Tibial artery (tissue), 4 donors: ENCODE data around the gene NPEPPS.

ENCODE experiments used
- DNase-seq, 2 donors: peaks; one replicate each; pipeline ENCODE4 v3.0.0-alpha.2; 2019
- H3K27ac ChIP-seq, 2 donors: fragments of 200-600 bp; sonication (generic) in 1 of 2; 1 replicate in 1 of 2; 2 replicates in 1 of 2; pipeline ENCODE4 v1.5.1; 2018 to 2019; ENCODE audit warnings: mild to moderate bottlenecking in 1 of 2
- H3K27me3 ChIP-seq, 2 donors: fragments of 200-600 bp; sonication (generic) in 1 of 2; one replicate each; pipeline versions ENCODE4 v1.5.1 to v1.6.0; 2016 to 2019
- H3K36me3 ChIP-seq, 3 donors: fragments of 200-600 bp; sonication (generic) in 2 of 3; one replicate each; pipeline ENCODE4 v1.5.1; 2016 to 2019; ENCODE audit warnings: mild to moderate bottlenecking in 2 of 3
- H3K4me1 ChIP-seq, 4 donors: fragments of 200-600 bp; sonication (generic) in 2 of 4; 1 replicate in 3 of 4; 2 replicates in 1 of 4; pipeline ENCODE4 v1.5.1; 2016 to 2019
- H3K4me3 ChIP-seq, 2 donors: fragments of 200-600 bp; sonication (generic) in 1 of 2; 1 replicate in 1 of 2; 2 replicates in 1 of 2; pipeline ENCODE4 v1.5.1; 2018 to 2019; ENCODE audit warnings: mild to moderate bottlenecking in 2 of 2
- H3K9me3 ChIP-seq, 3 donors: fragments of 200-600 bp; sonication (generic) in 1 of 3; one replicate each; pipeline ENCODE4 v1.5.1; 2016 to 2019
- intact Hi-C: fragments of 100-400 bp; cut with DNase I; formaldehyde crosslinking; loops from one replicate; pipeline ENCODE4 v1.15.0; 2023; ENCODE audit warnings: low total_unique reads
- TF ChIP-seq, protein P1 (sequence below), 2 experiments: fragments of 200-600 bp in 1 of 2; fragments of 450-650 bp in 1 of 2; IDR thresholded peaks; one replicate each; pipeline ENCODE4 v1.5.1; 2017 to 2019; ENCODE audit warnings: antibody characterized with exemption in 2 of 2, mild to moderate bottlenecking in 1 of 2, moderate library complexity in 1 of 2

NPEPPS gene

DNA sequence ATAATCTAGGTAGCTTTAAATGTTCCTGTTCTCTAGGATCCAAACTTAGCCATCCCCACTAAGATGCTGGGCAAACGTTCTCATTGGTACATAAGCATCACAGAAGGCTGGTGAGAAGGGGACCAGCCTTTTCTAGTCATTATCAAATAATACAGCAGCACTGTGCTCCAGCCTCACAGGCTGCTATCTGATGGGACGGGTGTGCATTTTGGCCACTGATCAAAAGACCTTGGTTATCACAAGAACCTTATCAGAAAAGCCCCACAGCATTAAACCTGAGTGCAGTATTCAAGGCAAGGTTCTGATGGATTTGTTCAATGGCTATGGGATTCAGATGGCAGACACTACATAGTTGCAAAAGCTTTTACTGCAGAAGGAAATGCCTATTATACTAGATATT lies 99.7 kb downstream of the NPEPPS start:
- H3K36me3 ChIP-seq = peaks cover 0 to 14% (median 3%) of the 10 kb centered on the region in 3 donors
- no peaks in the 10 kb centered on the region for H3K27me3 ChIP-seq
- no peak overlapping the region for H3K27ac ChIP-seq
- DNase-seq = no peak
- no peaks in the 10 kb centered on the region for H3K9me3 ChIP-seq
- TF ChIP-seq, protein P1, sequence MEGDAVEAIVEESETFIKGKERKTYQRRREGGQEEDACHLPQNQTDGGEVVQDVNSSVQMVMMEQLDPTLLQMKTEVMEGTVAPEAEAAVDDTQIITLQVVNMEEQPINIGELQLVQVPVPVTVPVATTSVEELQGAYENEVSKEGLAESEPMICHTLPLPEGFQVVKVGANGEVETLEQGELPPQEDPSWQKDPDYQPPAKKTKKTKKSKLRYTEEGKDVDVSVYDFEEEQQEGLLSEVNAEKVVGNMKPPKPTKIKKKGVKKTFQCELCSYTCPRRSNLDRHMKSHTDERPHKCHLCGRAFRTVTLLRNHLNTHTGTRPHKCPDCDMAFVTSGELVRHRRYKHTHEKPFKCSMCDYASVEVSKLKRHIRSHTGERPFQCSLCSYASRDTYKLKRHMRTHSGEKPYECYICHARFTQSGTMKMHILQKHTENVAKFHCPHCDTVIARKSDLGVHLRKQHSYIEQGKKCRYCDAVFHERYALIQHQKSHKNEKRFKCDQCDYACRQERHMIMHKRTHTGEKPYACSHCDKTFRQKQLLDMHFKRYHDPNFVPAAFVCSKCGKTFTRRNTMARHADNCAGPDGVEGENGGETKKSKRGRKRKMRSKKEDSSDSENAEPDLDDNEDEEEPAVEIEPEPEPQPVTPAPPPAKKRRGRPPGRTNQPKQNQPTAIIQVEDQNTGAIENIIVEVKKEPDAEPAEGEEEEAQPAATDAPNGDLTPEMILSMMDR (IDR thresholded peaks at IDR 0.05) = no peak
- intact Hi-C loops = no loop called here
- no peak overlapping the region for H3K4me3 ChIP-seq
- H3K4me1 ChIP-seq = no peaks in the 10 kb centered on the region

DNA sequence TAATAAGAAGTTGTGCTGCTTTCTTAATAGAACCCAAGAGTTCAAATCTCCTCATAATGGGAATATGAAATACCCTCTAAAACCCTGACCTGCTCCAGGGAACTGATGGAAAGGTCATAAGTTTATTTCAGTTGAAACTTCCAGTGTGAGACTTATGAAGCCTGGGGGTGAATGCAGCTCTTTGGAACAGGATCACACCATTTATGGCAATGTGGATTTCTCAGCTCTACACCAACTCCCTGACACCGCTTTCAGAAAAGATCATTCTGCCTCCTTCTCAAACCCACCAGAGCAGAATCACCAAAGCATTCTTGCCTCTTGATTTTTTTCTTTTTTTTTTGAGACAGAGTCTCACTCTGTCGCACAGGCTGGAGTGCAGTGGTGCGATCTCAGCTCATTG lies 102.1 kb downstream of the NPEPPS start:
- Histone ChIP-seq H3K27me3 (no peaks in the 10 kb centered on the region), H3K36me3 (peaks cover 0 to 35% (median 3%) of the 10 kb centered on the region in 3 donors), H3K27ac (no peak overlapping the region), H3K4me3 (no peak overlapping the region), H3K9me3 (no peaks in the 10 kb centered on the region), H3K4me1 (no peaks in the 10 kb centered on the region)
- TF ChIP-seq, protein P1 (IDR thresholded peaks at IDR 0.05) = no peak
- intact Hi-C loops = no loop called here
- DNase-seq = no peak

DNA sequence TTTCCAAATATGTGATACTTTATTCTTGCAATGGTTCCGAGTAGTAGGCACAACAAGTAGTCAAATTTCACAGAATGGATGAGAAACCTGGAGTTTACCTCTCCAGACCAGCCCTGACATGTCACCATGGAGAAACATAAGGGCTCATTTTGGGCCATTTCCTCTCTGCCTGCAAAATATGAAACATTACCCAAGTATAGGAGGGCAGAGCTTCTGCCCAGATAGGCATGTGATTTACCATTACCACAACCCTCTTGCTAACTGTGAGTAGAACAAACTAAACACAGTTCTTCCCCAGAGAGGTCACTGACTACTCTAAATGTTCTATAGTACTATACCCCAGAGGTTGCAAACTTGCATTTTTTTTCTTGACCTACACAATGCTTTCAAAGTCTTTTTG lies 103.1 kb downstream of the NPEPPS start:
- Histone ChIP-seq H3K4me3 (no peak overlapping the region), H3K27me3 (no peaks in the 10 kb centered on the region), H3K27ac (no peak overlapping the region), H3K4me1 (no peaks in the 10 kb centered on the region), H3K9me3 (no peaks in the 10 kb centered on the region), H3K36me3 (peaks cover 0 to 42% (median 3%) of the 10 kb centered on the region in 3 donors)
- no peak for DNase-seq
- TF ChIP-seq, protein P1 (IDR thresholded peaks at IDR 0.05) = no peak
- intact Hi-C loops = no loop called here

DNA sequence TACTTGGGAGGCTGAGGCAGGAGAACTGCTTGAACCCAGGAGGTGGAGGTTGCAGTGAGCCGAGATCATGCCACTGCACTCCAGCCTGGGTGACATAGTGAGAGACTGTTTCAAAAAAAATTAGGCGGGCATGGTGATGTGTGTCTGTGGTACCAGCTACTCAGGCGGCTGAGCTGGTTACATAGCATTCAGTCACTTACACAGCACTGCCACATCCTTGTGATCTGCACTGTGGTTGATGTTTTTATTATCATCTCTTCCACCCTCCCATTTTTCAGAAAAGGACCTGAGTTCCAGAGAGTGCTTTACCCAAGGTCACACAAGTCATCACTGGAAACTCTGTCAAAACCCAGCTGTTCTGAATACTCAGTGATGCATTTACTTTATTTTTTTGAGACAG lies 104.0 kb downstream of the NPEPPS start:
- no peak overlapping the region for H3K27ac ChIP-seq
- no peak for DNase-seq
- TF ChIP-seq, protein P1 (IDR thresholded peaks at IDR 0.05) = no peak
- peaks cover 0 to 42% (median 3%) of the 10 kb centered on the region in 3 donors for H3K36me3 ChIP-seq
- no peak overlapping the region for H3K4me3 ChIP-seq
- H3K9me3 ChIP-seq = no peaks in the 10 kb centered on the region
- H3K4me1 ChIP-seq = no peaks in the 10 kb centered on the region
- intact Hi-C loops = no loop called here
- no peaks in the 10 kb centered on the region for H3K27me3 ChIP-seq

DNA sequence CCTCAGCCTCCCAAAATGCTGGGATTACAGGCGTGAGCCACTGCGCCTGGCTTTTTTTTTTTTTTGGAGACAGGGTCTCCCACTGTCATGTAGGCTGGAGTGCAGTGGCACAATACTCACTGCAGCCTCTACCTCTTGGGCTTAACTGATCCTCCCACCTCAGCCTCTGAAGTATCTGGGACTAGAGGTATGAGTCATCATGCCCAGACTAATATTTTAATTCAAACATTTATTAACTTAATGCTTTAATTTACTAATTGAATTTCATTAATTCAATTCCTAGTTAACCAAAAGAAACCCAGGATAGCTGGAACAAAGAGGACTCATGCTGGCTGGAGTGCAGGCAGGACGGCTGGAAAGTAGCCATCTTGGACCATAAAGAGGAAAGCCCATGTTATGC lies 104.8 kb downstream of the NPEPPS start:
- Histone ChIP-seq H3K4me3 (no peak overlapping the region), H3K27me3 (no peaks in the 10 kb centered on the region), H3K9me3 (no peaks in the 10 kb centered on the region), H3K4me1 (no peaks in the 10 kb centered on the region), H3K36me3 (peaks cover 0 to 42% (median 3%) of the 10 kb centered on the region in 3 donors), H3K27ac (no peak overlapping the region)
- TF ChIP-seq, protein P1 (IDR thresholded peaks at IDR 0.05) = no peak
- no peak for DNase-seq
- intact Hi-C loops = no loop called here
